NB4 (cell line): Measurements from ENCODE around the gene ZNF629.

ENCODE experiments used
- CTCF ChIP-seq: IDR thresholded peaks from one replicate; pipeline ENCODE4 v1.5.1; 2012; ENCODE audit warnings: low read depth, low read length
- MAX ChIP-seq: IDR thresholded peaks from 2 replicates; pipeline ENCODE4 v1.6.1; 2011; ENCODE audit warnings: low read depth, low read length

DNA sequence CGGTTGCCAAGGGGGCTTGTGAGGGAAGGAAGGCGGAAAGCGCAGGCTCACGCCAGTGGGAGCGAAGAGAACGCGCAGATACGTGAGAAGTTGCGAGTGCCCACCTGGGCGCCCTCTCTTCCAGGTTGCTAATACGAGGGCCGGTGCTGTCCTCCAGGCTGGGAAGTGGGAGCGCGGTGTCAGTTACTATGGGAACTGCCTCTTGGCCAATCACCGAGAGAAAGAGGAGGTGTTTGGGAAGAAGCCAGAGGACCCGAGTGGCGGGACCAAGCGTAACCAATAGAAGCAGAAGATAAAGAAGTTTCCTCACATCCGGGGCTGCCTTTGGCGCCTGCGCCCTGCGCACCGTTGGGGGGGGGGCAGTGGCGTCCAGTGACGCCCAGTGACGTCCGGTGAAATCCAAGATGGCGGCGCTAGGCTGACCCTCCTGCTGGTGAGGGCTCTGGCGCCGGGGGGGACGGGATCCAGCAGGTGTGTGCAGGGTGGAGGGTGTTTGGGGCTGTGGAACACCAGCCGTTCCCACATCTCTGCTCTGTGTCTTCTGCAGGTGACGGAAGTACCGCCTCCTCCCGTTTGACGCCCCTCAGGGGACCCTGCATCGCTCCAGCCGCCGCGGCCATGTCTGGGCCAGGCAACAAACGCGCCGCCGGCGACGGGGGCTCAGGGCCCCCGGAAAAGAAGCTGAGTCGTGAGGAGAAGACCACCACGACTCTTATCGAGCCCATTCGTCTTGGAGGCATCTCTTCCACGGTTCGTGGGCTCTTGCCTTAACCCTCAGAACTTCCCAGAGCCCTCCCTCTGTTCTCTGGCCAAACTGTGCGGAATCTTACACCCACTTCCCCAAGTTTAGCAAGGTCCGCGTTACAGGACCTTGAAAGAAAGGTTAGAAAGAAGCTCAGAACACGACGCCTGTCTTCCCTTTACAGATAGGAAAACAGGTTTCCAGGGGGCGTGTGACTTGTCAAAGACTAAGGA, 24.8 kb downstream of the ZNF629 start, which contains the start of the genes CFAP119 and RNF40:
- TF ChIP-seq CTCF = no peak
- no peak for TF ChIP-seq MAX
